NB4 (cell line): Measurements from ENCODE around the gene MAML2.

ENCODE experiments used
- DNase-seq: peaks from one replicate; pipeline ENCODE4 v3.0.0; 2010; ENCODE audit warnings: low read depth
- H3K4me3 ChIP-seq: one replicate; pipeline ENCODE4 v1.5.1; 2011; ENCODE audit warnings: mild to moderate bottlenecking, low read depth, low read length, moderate library complexity
- MYC ChIP-seq: IDR thresholded peaks from 2 replicates; pipeline ENCODE4 v1.6.1; 2011; ENCODE audit warnings: low read depth, low read length
- POLR2A ChIP-seq: IDR thresholded peaks from 2 replicates; pipeline ENCODE4 v1.6.1; 2011; ENCODE audit warnings: mild to moderate bottlenecking; ENCODE audit not compliant: insufficient read length; ENCODE audit errors: extremely low read depth
- TF ChIP-seq, protein P1 (sequence below): IDR thresholded peaks from 2 replicates; pipeline ENCODE4 v1.6.1; 2011; ENCODE audit warnings: low read depth, low read length
- TF ChIP-seq, protein P2 (sequence below): IDR thresholded peaks from one replicate; pipeline ENCODE4 v1.5.1; 2012; ENCODE audit warnings: low read depth, low read length

MAML2 gene

DNA sequence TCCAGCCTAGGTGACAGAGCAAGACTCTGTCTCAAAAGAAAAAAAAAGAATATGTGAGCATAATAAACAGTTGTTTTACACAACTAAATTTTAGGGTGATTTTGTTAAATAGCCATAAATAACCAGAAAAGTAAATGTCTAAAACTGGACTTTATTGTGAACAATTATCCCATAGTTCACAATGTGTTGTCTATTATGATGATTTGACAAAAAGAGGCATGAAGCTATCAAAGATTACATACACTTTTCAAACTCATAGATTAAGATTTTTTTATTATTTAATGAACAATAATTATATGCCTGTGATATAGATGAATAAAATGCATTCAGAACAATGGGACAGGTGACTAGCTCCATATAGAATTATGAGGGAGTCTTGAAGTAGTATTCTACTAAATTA lies 392.1 kb downstream of the MAML2 start:
- TF ChIP-seq, protein P1, sequence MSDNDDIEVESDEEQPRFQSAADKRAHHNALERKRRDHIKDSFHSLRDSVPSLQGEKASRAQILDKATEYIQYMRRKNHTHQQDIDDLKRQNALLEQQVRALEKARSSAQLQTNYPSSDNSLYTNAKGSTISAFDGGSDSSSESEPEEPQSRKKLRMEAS: no peak
- no peak for TF ChIP-seq MYC
- no peak for TF ChIP-seq POLR2A
- TF ChIP-seq, protein P2, sequence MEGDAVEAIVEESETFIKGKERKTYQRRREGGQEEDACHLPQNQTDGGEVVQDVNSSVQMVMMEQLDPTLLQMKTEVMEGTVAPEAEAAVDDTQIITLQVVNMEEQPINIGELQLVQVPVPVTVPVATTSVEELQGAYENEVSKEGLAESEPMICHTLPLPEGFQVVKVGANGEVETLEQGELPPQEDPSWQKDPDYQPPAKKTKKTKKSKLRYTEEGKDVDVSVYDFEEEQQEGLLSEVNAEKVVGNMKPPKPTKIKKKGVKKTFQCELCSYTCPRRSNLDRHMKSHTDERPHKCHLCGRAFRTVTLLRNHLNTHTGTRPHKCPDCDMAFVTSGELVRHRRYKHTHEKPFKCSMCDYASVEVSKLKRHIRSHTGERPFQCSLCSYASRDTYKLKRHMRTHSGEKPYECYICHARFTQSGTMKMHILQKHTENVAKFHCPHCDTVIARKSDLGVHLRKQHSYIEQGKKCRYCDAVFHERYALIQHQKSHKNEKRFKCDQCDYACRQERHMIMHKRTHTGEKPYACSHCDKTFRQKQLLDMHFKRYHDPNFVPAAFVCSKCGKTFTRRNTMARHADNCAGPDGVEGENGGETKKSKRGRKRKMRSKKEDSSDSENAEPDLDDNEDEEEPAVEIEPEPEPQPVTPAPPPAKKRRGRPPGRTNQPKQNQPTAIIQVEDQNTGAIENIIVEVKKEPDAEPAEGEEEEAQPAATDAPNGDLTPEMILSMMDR: no peak

DNA sequence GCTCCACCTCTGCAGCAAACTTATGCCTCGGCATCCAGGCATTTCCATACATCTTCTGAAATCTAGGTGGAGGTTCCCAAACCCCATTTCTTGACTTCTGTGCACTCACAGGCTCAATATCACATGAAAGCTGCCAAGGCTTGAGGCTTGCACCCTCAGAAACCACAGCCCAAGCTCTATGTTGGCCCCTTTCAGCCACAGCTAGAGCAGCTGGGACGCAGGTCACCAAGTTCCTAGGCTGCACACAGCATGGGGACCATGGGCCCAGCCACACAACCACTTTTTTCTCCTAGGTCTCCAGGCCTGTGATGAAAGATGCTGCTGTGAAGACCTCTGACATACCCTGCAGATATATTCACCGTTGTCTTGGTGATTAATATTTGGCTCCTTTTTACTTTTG lies 394.4 kb downstream of the MAML2 start:
- DNase-seq: no peak
- no peak overlapping the region for H3K4me3 ChIP-seq
- TF ChIP-seq, protein P2: no peak
- TF ChIP-seq MYC (no peak), POLR2A (no peak)
- TF ChIP-seq, protein P1: no peak

More for the DNA sequence above, 392.1 kb downstream of the MAML2 start:
- no peak for DNase-seq
- H3K4me3 ChIP-seq: no peak overlapping the region

DNA sequence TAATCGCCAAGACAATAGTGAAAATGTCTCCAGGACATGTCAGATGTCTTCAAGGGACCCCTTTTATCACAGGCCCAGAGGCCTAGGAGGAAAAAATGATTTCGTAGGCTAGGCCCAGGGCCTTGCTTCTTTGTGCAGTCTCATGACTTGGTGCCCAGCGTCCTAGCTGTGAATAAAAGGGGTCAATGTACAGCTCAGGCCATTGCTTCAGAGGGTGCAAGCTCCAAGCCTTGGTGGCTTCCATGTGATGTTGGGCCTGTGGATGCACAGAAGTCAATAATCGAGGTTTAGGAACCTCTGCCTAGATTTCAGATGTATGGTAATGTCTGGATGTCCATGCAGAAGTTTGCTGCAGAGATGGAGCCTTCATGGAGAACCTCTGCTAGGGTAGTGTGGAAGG lies 398.4 kb downstream of the MAML2 start:
- no peak for TF ChIP-seq MYC
- TF ChIP-seq, protein P1: no peak
- TF ChIP-seq, protein P2: no peak
- no peak for TF ChIP-seq POLR2A
- H3K4me3 ChIP-seq: no peak overlapping the region
- no peak for DNase-seq

DNA sequence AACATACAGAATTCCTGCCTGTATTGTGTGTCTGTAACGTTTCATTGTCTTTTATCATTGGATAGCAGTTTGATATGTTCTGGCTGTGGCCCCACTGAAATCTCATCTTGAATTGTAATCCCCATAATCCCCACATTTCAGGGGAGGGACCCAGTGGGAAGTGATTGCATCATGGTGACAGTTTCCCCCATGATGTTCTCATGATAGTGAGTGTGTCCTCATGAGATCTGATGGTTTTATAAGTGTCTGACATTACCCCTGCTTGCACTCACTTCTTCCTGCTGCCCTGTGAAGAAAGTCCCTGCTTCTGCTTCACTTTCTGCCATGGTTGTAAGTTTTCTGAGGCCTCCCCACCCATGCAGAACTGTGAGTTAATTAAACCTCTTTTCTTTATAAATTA lies 399.4 kb downstream of the MAML2 start:
- no peak for TF ChIP-seq POLR2A
- DNase-seq: no peak
- H3K4me3 ChIP-seq: no peak overlapping the region

DNA sequence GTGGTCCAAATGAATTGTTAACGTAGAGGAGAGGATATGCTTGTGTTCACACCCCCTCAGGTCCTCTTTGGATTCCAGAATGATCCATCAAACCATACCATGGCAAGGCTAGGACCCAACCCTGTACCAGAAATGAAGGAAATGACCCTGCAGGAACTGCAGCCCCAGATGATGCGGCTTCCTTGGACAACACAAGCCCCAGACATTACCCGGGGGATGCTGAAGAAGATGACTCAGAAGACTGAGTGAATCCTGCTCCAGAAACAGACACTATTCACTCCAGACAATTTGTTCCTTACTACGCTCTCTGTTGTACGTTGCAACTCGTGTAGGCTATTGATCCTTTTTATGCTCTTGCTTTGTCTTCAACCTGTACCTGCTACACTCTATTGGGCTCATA lies 403.9 kb downstream of the MAML2 start:
- H3K4me3 ChIP-seq: no peak overlapping the region
- no peak for TF ChIP-seq POLR2A
- TF ChIP-seq, protein P2: no peak
- TF ChIP-seq, protein P1: no peak
- no peak for TF ChIP-seq MYC
- no peak for DNase-seq

DNA sequence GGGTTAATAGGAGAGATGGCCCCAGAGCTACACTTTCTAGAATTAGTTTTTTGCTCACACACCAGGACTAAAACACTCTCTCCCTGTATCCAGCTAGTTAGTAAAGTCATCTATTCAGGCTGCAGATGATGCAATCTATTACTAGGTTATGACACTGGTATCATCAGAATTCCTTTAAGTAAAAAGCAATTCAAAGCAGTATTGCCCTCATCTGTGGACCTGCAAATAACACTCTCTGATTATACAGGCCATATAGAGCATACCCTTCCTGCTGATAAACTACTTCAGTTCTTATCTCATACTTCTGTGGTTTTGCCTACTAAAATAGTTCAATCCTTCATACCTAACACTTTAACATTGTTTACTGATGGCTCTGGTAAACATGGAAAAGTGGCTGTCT lies 405.6 kb downstream of the MAML2 start:
- no peak overlapping the region for H3K4me3 ChIP-seq
- TF ChIP-seq, protein P2: no peak
- TF ChIP-seq POLR2A: no peak
- no peak for TF ChIP-seq MYC
- DNase-seq: no peak

DNA sequence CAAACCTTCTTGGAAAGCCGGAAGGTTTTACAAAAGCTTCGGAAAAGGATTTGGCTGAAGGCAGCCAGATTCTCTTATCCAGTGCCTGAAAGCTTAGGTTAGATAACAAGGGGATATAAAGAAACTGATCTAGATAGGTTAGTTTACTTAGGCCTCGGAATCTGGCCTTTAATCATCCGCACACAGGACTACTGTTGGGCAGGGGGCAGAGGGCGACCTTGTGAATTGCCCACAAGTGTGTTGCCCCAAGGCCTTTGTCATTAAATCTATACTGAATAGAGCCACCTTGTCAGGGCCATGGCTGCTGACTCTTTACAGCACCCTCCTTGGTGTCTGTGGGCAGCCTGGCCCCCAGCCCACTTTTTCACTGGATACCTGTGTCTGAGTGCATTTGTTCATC lies 409.4 kb downstream of the MAML2 start:
- no peak overlapping the region for H3K4me3 ChIP-seq
- DNase-seq: no peak
- TF ChIP-seq, protein P1: no peak
- TF ChIP-seq POLR2A (no peak), MYC (no peak)
- TF ChIP-seq, protein P2: no peak
